Measurements from ENCODE around the gene FAM53C. TPM values are rescaled to one million over a fixed set of nuclear protein-coding genes. Genes with fewer than 3 reads are reported as not detected.

The FAM53C gene
- total and polyA plus RNA-seq, 10 of the 15 experiments (the other 5 are each of a cell fraction or from before 2014, with no cell fraction given) = 8.0 to 31.3 (median 24.0) TPM

- TF ChIP-seq PBX3 (IDR thresholded peaks at IDR 0.05; ENCODE audit: insufficient replicate concordance, low read depth, low read length) = no peak
- no peak for TF ChIP-seq NFYB (IDR thresholded peaks at IDR 0.05; ENCODE audit: insufficient read depth, low read depth, low read length)
- no peak for TF ChIP-seq CREM (IDR thresholded peaks at IDR 0.05; ENCODE audit: low read depth)
- TF ChIP-seq KLF5 (IDR thresholded peaks at IDR 0.05; ENCODE audit: partially characterized antibody) = no peak
- no peak for TF ChIP-seq CBX3 (IDR thresholded peaks at IDR 0.05; ENCODE audit: borderline replicate concordance, low read depth)
- TF ChIP-seq DPF2 (IDR thresholded peaks at IDR 0.05) = no peak
- no peak for TF ChIP-seq MEF2A (IDR thresholded peaks at IDR 0.05; ENCODE audit: insufficient read depth, low read depth, low read length)
- no peak for TF ChIP-seq ZNF622 (IDR thresholded peaks at IDR 0.05)
Observed at GRCh38 chr5:138338411-138339090, 485 bp downstream of the FAM53C start (continued).

- CTCF ChIA-PET = interaction anchor here (0.6 to 9.1 kb wide), 8 partner anchors 9 to 274 kb away, joined by 3 to 266 read pairs (median 3); partner anchors contain the start of gene KDM3B
- H3K36me3 ChIP-seq (ENCODE audit: control insufficient read depth in 2 of 2, insufficient read depth in 2 of 2, low read length in 1 of 2) = peaks cover 0 to 3% of the 10 kb centered on the region in 2 experiments; a peak in 2 of 4 replicates
- no peaks in the 10 kb centered on the region for H3K9me3 ChIP-seq (replicated peaks; ENCODE audit: control insufficient read depth, insufficient read depth, low read length)
- peak overlapping the region; percentile 96 for H3K27ac ChIP-seq (ENCODE audit: control insufficient read depth, insufficient read depth)
- DNase-seq (ENCODE audit: low read depth, low spot score) (no peak), ATAC-seq (peak; percentile 5), FAIRE-seq (no peak)
- no peaks in the 10 kb centered on the region for H3K27me3 ChIP-seq (replicated peaks in 1 of 2; ENCODE audit: control insufficient read depth in 2 of 2, insufficient read depth in 2 of 2, low read length in 1 of 2)
- 0 out of 2 replicates have a peak, but pooled peaks cover 3% of the 10 kb centered on the region for H4K20me1 ChIP-seq (ENCODE audit: control insufficient read depth, insufficient read depth)
- peak overlapping the region; percentile 82 for H3K9ac ChIP-seq (ENCODE audit: control insufficient read depth, insufficient read depth, low read length)
- H3K79me2 ChIP-seq (ENCODE audit: control insufficient read depth, insufficient read depth, low read length) = peaks cover 35% of the 10 kb centered on the region
- RAD21 ChIA-PET (ENCODE audit: unreplicated experiment) = interaction anchor here (0.6 to 1.7 kb wide), 5 partner anchors 11 to 126 kb away, joined by 3 to 17 read pairs (median 4); partner anchors contain the start of genes CDC23 and KDM3B
- peak overlapping the region; percentile 90 for H3K4me3 ChIP-seq
- no peak for TF ChIP-seq SMC3 (IDR thresholded peaks at IDR 0.05; ENCODE audit: borderline replicate concordance, low read length)
- TF ChIP-seq STAT1 (conservative IDR thresholded peaks at IDR 0.05) = no peak
- no peak for TF ChIP-seq TARDBP (IDR thresholded peaks at IDR 0.05; ENCODE audit: borderline replicate concordance)
- no peak for TF ChIP-seq GATAD2B (conservative IDR thresholded peaks at IDR 0.05; ENCODE audit: low read depth)
- no peaks in the 10 kb centered on the region for H3K4me1 ChIP-seq (ENCODE audit: control insufficient read depth, insufficient read depth, low read length)
- 2% methylated on average over 7 of the region's 7 CpGs for WGBS (ENCODE audit: insufficient coverage, insufficient replicate concordance, low lambda C conversion rate, missing lambda C conversion rate)
- SMC1A ChIA-PET (ENCODE audit: uncharacterized antibody, unreplicated experiment) = interaction anchor here (0.6 to 6.1 kb wide), 6 partner anchors 10 to 161 kb away, joined by 3 to 102 read pairs (median 4); partner anchors contain the start of gene KDM3B
- in situ Hi-C loops (cut with MboI) = no loop called here
- intact Hi-C loops (cut with micrococcal nuclease; ENCODE audit: unreplicated experiment) = loop anchor here (5.0 kb wide), 2 partner anchors 162 to 203 kb away; partner anchors contain the start of genes BRD8, ETF1 and KIF20A
- BruUV-seq (replicated peaks) = TSS peak; percentile 64
- H2AFZ ChIP-seq (ENCODE audit: control insufficient read depth, low read depth, low read length) = no peak overlapping the region
- POLR2A ChIA-PET = interaction anchor here (0.5 to 10.1 kb wide), 4 partner anchors 8 to 40 kb away, joined by 3 to 143 read pairs (median 6); partner anchors contain the start of genes CDC25C and KDM3B
- peak overlapping the region; percentile 69 for H3K4me2 ChIP-seq (ENCODE audit: control insufficient read depth, insufficient read depth)
Observed at GRCh38 chr5:138339091-138339456, 1.0 kb downstream of the FAM53C start.

Measured in GM12878 (cell line).